ENCODE results near the gene NUP37. TPM values are rescaled to one million over a fixed set of nuclear protein-coding genes. Genes with fewer than 3 reads are reported as not detected.

NUP37 gene
- total and polyA plus RNA-seq, 2 experiments from 2014 or later = 68.7 to 79.4 TPM

- no peak for DNase-seq (ENCODE audit: low spot score)
- Mint-ChIP-seq H3K4me1 (no peaks in the 10 kb centered on the region), H3K9me3 (no peaks in the 10 kb centered on the region), H3K4me3 (no peak overlapping the region), H3K27ac (no peak overlapping the region), H3K27me3 (ENCODE audit: insufficient read depth, low read depth, poor library complexity) (no peaks in the 10 kb centered on the region), H3K36me3 (ENCODE audit: low read depth) (no peaks in the 10 kb centered on the region)
- Histone ChIP-seq H2AFZ (no peak overlapping the region), H3K79me2 (replicated peaks; ENCODE audit: insufficient read depth) (no peaks in the 10 kb centered on the region), H3K4me2 (no peak overlapping the region), H3K4me1 (ENCODE audit: insufficient read depth) (no peaks in the 10 kb centered on the region), H3K27ac (ENCODE audit: low read depth) (no peak overlapping the region), H3K9me2 (ENCODE audit: insufficient read depth) (no peaks in the 10 kb centered on the region), H4K20me1 (replicated peaks; ENCODE audit: insufficient read depth) (no peaks in the 10 kb centered on the region), H3K4me3 (no peak overlapping the region), H3K36me3 (ENCODE audit: insufficient read depth) (no peaks in the 10 kb centered on the region), H3K27me3 (ENCODE audit: insufficient read depth) (no peaks in the 10 kb centered on the region), H3F3A (replicated peaks; ENCODE audit: low read depth) (no peaks in the 10 kb centered on the region)
- no peak for ATAC-seq
- TF ChIP-seq EZH2 (IDR thresholded peaks at IDR 0.05; ENCODE audit: low read depth, unreplicated experiment) = no peak
- no peak for TF ChIP-seq CREB1 (CRISPR knock-in tag; IDR thresholded peaks at IDR 0.05; ENCODE audit: low read depth)
- no peak for TF ChIP-seq EZH2phosphoT487 (IDR thresholded peaks at IDR 0.05; ENCODE audit: unreplicated experiment)
- TF ChIP-seq STAT1 (IDR thresholded peaks at IDR 0.05; ENCODE audit: unreplicated experiment) = no peak
- no peak for TF ChIP-seq JUNB (IDR thresholded peaks at IDR 0.05; ENCODE audit: unreplicated experiment)
- no peak for TF ChIP-seq ZNF114 (CRISPR knock-in tag; IDR thresholded peaks at IDR 0.05)
- TF ChIP-seq, protein P1, sequence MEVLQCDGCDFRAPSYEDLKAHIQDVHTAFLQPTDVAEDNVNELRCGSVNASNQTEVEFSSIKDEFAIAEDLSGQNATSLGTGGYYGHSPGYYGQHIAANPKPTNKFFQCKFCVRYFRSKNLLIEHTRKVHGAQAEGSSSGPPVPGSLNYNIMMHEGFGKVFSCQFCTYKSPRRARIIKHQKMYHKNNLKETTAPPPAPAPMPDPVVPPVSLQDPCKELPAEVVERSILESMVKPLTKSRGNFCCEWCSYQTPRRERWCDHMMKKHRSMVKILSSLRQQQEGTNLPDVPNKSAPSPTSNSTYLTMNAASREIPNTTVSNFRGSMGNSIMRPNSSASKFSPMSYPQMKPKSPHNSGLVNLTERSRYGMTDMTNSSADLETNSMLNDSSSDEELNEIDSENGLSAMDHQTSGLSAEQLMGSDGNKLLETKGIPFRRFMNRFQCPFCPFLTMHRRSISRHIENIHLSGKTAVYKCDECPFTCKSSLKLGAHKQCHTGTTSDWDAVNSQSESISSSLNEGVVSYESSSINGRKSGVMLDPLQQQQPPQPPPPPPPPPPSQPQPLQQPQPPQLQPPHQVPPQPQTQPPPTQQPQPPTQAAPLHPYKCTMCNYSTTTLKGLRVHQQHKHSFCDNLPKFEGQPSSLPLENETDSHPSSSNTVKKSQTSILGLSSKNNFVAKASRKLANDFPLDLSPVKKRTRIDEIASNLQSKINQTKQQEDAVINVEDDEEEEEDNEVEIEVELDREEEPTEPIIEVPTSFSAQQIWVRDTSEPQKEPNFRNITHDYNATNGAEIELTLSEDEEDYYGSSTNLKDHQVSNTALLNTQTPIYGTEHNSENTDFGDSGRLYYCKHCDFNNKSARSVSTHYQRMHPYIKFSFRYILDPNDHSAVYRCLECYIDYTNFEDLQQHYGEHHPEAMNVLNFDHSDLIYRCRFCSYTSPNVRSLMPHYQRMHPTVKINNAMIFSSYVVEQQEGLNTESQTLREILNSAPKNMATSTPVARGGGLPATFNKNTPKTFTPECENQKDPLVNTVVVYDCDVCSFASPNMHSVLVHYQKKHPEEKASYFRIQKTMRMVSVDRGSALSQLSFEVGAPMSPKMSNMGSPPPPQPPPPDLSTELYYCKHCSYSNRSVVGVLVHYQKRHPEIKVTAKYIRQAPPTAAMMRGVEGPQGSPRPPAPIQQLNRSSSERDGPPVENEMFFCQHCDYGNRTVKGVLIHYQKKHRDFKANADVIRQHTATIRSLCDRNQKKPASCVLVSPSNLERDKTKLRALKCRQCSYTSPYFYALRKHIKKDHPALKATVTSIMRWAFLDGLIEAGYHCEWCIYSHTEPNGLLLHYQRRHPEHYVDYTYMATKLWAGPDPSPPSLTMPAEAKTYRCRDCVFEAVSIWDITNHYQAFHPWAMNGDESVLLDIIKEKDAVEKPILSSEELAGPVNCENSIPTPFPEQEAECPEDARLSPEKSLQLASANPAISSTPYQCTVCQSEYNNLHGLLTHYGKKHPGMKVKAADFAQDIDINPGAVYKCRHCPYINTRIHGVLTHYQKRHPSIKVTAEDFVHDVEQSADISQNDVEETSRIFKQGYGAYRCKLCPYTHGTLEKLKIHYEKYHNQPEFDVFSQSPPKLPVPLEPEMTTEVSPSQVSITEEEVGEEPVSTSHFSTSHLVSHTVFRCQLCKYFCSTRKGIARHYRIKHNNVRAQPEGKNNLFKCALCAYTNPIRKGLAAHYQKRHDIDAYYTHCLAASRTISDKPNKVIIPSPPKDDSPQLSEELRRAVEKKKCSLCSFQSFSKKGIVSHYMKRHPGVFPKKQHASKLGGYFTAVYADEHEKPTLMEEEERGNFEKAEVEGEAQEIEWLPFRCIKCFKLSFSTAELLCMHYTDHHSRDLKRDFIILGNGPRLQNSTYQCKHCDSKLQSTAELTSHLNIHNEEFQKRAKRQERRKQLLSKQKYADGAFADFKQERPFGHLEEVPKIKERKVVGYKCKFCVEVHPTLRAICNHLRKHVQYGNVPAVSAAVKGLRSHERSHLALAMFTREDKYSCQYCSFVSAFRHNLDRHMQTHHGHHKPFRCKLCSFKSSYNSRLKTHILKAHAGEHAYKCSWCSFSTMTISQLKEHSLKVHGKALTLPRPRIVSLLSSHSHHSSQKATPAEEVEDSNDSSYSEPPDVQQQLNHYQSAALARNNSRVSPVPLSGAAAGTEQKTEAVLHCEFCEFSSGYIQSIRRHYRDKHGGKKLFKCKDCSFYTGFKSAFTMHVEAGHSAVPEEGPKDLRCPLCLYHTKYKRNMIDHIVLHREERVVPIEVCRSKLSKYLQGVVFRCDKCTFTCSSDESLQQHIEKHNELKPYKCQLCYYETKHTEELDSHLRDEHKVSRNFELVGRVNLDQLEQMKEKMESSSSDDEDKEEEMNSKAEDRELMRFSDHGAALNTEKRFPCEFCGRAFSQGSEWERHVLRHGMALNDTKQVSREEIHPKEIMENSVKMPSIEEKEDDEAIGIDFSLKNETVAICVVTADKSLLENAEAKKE (CRISPR knock-in tag; IDR thresholded peaks at IDR 0.05) = no peak
- no peak for TF ChIP-seq NANOG (IDR thresholded peaks at IDR 0.05; ENCODE audit: borderline replicate concordance)
- TF ChIP-seq, protein P2, sequence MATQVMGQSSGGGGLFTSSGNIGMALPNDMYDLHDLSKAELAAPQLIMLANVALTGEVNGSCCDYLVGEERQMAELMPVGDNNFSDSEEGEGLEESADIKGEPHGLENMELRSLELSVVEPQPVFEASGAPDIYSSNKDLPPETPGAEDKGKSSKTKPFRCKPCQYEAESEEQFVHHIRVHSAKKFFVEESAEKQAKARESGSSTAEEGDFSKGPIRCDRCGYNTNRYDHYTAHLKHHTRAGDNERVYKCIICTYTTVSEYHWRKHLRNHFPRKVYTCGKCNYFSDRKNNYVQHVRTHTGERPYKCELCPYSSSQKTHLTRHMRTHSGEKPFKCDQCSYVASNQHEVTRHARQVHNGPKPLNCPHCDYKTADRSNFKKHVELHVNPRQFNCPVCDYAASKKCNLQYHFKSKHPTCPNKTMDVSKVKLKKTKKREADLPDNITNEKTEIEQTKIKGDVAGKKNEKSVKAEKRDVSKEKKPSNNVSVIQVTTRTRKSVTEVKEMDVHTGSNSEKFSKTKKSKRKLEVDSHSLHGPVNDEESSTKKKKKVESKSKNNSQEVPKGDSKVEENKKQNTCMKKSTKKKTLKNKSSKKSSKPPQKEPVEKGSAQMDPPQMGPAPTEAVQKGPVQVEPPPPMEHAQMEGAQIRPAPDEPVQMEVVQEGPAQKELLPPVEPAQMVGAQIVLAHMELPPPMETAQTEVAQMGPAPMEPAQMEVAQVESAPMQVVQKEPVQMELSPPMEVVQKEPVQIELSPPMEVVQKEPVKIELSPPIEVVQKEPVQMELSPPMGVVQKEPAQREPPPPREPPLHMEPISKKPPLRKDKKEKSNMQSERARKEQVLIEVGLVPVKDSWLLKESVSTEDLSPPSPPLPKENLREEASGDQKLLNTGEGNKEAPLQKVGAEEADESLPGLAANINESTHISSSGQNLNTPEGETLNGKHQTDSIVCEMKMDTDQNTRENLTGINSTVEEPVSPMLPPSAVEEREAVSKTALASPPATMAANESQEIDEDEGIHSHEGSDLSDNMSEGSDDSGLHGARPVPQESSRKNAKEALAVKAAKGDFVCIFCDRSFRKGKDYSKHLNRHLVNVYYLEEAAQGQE (IDR thresholded peaks at IDR 0.05; ENCODE audit: unreplicated experiment) = no peak
- TF ChIP-seq, protein P3, sequence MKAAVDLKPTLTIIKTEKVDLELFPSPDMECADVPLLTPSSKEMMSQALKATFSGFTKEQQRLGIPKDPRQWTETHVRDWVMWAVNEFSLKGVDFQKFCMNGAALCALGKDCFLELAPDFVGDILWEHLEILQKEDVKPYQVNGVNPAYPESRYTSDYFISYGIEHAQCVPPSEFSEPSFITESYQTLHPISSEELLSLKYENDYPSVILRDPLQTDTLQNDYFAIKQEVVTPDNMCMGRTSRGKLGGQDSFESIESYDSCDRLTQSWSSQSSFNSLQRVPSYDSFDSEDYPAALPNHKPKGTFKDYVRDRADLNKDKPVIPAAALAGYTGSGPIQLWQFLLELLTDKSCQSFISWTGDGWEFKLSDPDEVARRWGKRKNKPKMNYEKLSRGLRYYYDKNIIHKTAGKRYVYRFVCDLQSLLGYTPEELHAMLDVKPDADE (IDR thresholded peaks at IDR 0.05) = no peak
- no peak for TF ChIP-seq POLR2AphosphoS5 (IDR thresholded peaks at IDR 0.05; ENCODE audit: low read depth)
- no peak for TF ChIP-seq ZNF331 (CRISPR knock-in tag; IDR thresholded peaks at IDR 0.05; ENCODE audit: low read depth)
These were observed 85.7 kb downstream of the NUP37 start for GRCh38 chr12:102033991-102034745.
